HL-60 (cell line): ENCODE data around the gene KCNQ5.

ENCODE experiments used
- DNase-seq, 2 experiments: peaks; one replicate each; pipeline ENCODE4 v3.0.0-alpha.2; 2010 to 2020; ENCODE audit warnings: low read depth in 1 of 2, low spot score in 1 of 2
- H3K27ac ChIP-seq: fragments of 250-450 bp; sonication (Bioruptor Pico); replicated peaks from 2 replicates; pipeline ENCODE4 v1.5.1; 2020; ENCODE audit warnings: mild to moderate bottlenecking, moderate library complexity
- H3K27me3 ChIP-seq: fragments of 250-450 bp; sonication (Bioruptor Pico); 2 replicates; pipeline ENCODE4 v1.5.1; 2021; ENCODE audit warnings: mild to moderate bottlenecking, moderate library complexity; ENCODE audit not compliant: insufficient read depth, poor library complexity, severe bottlenecking
- H3K4me3 ChIP-seq: replicated peaks from 2 replicates; pipeline ENCODE4 v1.5.1; 2011; ENCODE audit warnings: mild to moderate bottlenecking, control low read depth, low read length; ENCODE audit not compliant: insufficient read depth
- CTCF ChIP-seq: IDR thresholded peaks from one replicate; pipeline ENCODE4 v1.5.1; 2011; ENCODE audit warnings: low read length, control low read depth, inconsistent platforms; ENCODE audit not compliant: insufficient read depth
- GABPA ChIP-seq: IDR thresholded peaks from 2 replicates; pipeline ENCODE4 v1.6.1; 2012; ENCODE audit warnings: low read depth
- POLR2AphosphoS5 ChIP-seq: IDR thresholded peaks from 2 replicates; pipeline ENCODE4 v1.6.1; 2012; ENCODE audit warnings: low read depth
- REST ChIP-seq: IDR thresholded peaks from 2 replicates; pipeline ENCODE4 v1.6.1; 2012; ENCODE audit warnings: low read depth; ENCODE audit not compliant: insufficient replicate concordance
- SPI1 ChIP-seq: IDR thresholded peaks from 2 replicates; pipeline ENCODE4 v1.6.1; 2012; ENCODE audit warnings: low read depth, mild to moderate bottlenecking, borderline replicate concordance

KCNQ5 gene

GRCh38 chr6:73079611-73079955, 457.7 kb downstream of the KCNQ5 start:
- Histone ChIP-seq H3K27me3 (no peaks in the 10 kb centered on the region), H3K27ac (no peak overlapping the region), H3K4me3 (no peak overlapping the region)
- DNase-seq, result no peak
- TF ChIP-seq CTCF, result no peak
- no peak for TF ChIP-seq POLR2AphosphoS5
- TF ChIP-seq GABPA, result no peak
- TF ChIP-seq REST, result no peak
- no peak for TF ChIP-seq SPI1

- no peak for DNase-seq
- H3K4me3 ChIP-seq, result no peak overlapping the region
- no peaks in the 10 kb centered on the region for H3K27me3 ChIP-seq
- H3K27ac ChIP-seq, result no peak overlapping the region
- TF ChIP-seq GABPA (no peak), SPI1 (no peak), CTCF (no peak), POLR2AphosphoS5 (no peak), REST (no peak)
Measured at GRCh38 chr6:73079978-73080377, 458.1 kb downstream of the KCNQ5 start.

- H3K27ac ChIP-seq, result no peak overlapping the region
- TF ChIP-seq SPI1 (no peak), POLR2AphosphoS5 (no peak), GABPA (no peak), REST (no peak), CTCF (no peak)
- no peak overlapping the region for H3K4me3 ChIP-seq
- no peak for DNase-seq
- H3K27me3 ChIP-seq, result no peaks in the 10 kb centered on the region
Measured at GRCh38 chr6:73081955-73082354, 460.1 kb downstream of the KCNQ5 start.
